K562 (cell line): ENCODE results near the gene GPR108. TPM values are rescaled to one million over a fixed set of nuclear protein-coding genes. Genes with fewer than 3 reads are reported as not detected.

Experiments used
- CHD1 ChIP-seq: fragments of 200-600 bp; sonication (generic); IDR thresholded peaks from one replicate; pipeline ENCODE4 v1.6.1; 2012; ENCODE audit warnings: mild to moderate bottlenecking, moderate library complexity, low read length, inconsistent platforms
- CTBP1 ChIP-seq: fragments of 450-650 bp; IDR thresholded peaks from 2 replicates; pipeline ENCODE4 v1.6.1; 2016; ENCODE audit warnings: borderline replicate concordance
- DNMT1 ChIP-seq: fragments of 450-650 bp; IDR thresholded peaks from 2 replicates; pipeline ENCODE4 v1.6.1; 2016; ENCODE audit warnings: antibody characterized with exemption, mild to moderate bottlenecking
- GTF2F1 ChIP-seq: IDR thresholded peaks from 2 replicates; pipeline ENCODE4 v1.6.1; 2011; ENCODE audit warnings: low read depth, low read length, improper control_type of control experiment
- HMG20A ChIP-seq: fragments of 450-650 bp; formaldehyde crosslinking; conservative IDR thresholded peaks from 2 replicates; pipeline ENCODE4 v1.4.0; 2020; ENCODE audit warnings: mild to moderate bottlenecking, mixed read lengths
- HNRNPK ChIP-seq: fragments of 200-400 bp; formaldehyde crosslinking; IDR thresholded peaks from one replicate; pipeline ENCODE4 v1.6.1; 2018; ENCODE audit warnings: mild to moderate bottlenecking, low read depth, low read length; ENCODE audit not compliant: poor library complexity, severe bottlenecking
- MAFG ChIP-seq: fragments of 450-650 bp; conservative IDR thresholded peaks from 2 replicates; pipeline ENCODE4 v1.6.1; 2016; ENCODE audit warnings: missing genetic modification characterization, missing compliant biosample characterization
- MAX ChIP-seq: sonication (generic); formaldehyde crosslinking; IDR thresholded peaks from 2 replicates; pipeline ENCODE4 v1.9.0; 2022; ENCODE audit warnings: mild to moderate bottlenecking, missing genetic modification reagents
- NCOR1 ChIP-seq: fragments of 450-650 bp; IDR thresholded peaks from 2 replicates; pipeline ENCODE4 v1.6.1; 2016; ENCODE audit warnings: mild to moderate bottlenecking, moderate library complexity
- PHF21A ChIP-seq: fragments of 450-650 bp; IDR thresholded peaks from 2 replicates; pipeline ENCODE4 v1.6.1; 2017; ENCODE audit warnings: low read depth, borderline replicate concordance
- PRDM10 ChIP-seq: fragments of 450-650 bp; IDR thresholded peaks from 2 replicates; pipeline ENCODE4 v1.6.1; 2018; ENCODE audit not compliant: partially characterized antibody
- RCOR1 ChIP-seq, 2 experiments: IDR thresholded peaks; 2 replicates each; pipeline ENCODE4 v1.6.1; 2012; ENCODE audit warnings: low read depth in 2 of 2, low read length in 2 of 2, borderline replicate concordance in 1 of 2, improper control_type of control experiment in 1 of 2
- TOE1 ChIP-seq, 2 experiments: fragments of 450-650 bp in 1 of 2; sonication (generic) in 1 of 2; formaldehyde crosslinking in 1 of 2; IDR thresholded peaks; 2 replicates each; pipeline versions ENCODE4 v1.7.1 to v1.8.0; 2016 to 2022; ENCODE audit warnings: borderline replicate concordance in 2 of 2, mild to moderate bottlenecking in 2 of 2, antibody characterized with exemption in 1 of 2, inconsistent platforms in 1 of 2, low read depth in 1 of 2, missing genetic modification reagents in 1 of 2, moderate library complexity in 1 of 2
- ZBTB49 ChIP-seq: sonication (generic); formaldehyde crosslinking; IDR thresholded peaks from 2 replicates; pipeline ENCODE4 v1.8.0; 2022; ENCODE audit warnings: missing genetic modification reagents, mild to moderate bottlenecking, borderline replicate concordance
- ZNF174 ChIP-seq: fragments of 250-450 bp; sonication (Bioruptor Pico); IDR thresholded peaks from 2 replicates; pipeline ENCODE4 v1.4.0; 2020; ENCODE audit warnings: mild to moderate bottlenecking
- ZNF3 ChIP-seq: fragments of 250-450 bp; sonication (Bioruptor Pico); IDR thresholded peaks from 2 replicates; pipeline ENCODE4 v1.5.0; 2021; ENCODE audit warnings: mild to moderate bottlenecking, moderate library complexity
- ZNF75A ChIP-seq: fragments of 450-650 bp; formaldehyde crosslinking; IDR thresholded peaks from 2 replicates; pipeline ENCODE4 v1.4.0; 2020; ENCODE audit warnings: mild to moderate bottlenecking
- polyA plus RNA-seq, 8 experiments: library from polyadenylated mRNA; depleted of rRNA in 4 of 8; stranded (reverse) in 5 of 8; unstranded in 3 of 8; fragments of >200 nt; fragmentation: Nextera tagmentation in 2 of 8; fragmentation: Illumina TruSeq in 1 of 8; extraction: Ambion mirVana in 2 of 8; extraction: Trizol in 1 of 8; gene quantifications; 2 replicates each; pipeline versions ENCODE4 v1.2.1 to v1.2.3, GENCODE V29; 2011 to 2014; ENCODE audit warnings: inconsistent platforms in 1 of 8, missing spikeins in 1 of 8
- total RNA-seq, 7 experiments: library from RNA; depleted of rRNA in 6 of 7; stranded (reverse); fragments of >200 nt in 6 of 7; fragmentation: Illumina TruSeq in 2 of 7; extraction: Trizol in 2 of 7; gene quantifications; 2 replicates each; pipeline versions ENCODE4 v1.2.1 to v1.2.3, GENCODE V29; 2011 to 2021; ENCODE audit warnings: low replicate concordance in 1 of 7

Gene GPR108
- total and polyA plus RNA-seq, 9 of the 15 experiments (the other 6 are each of a cell fraction or from before 2014, with no cell fraction given), result 2.4 to 33.2 (median 24.4) TPM

- no peak for TF ChIP-seq TOE1 (IDR thresholded peaks at IDR 0.05; ENCODE audit: borderline replicate concordance)
- no peak for TF ChIP-seq TOE1 (CRISPR knock-in tag; IDR thresholded peaks at IDR 0.05; ENCODE audit: borderline replicate concordance, low read depth)
- TF ChIP-seq ZNF3 (CRISPR knock-in tag), result no peak
- TF ChIP-seq PHF21A, result no peak
- peak in 1 of 2 experiments; percentile 76; a peak in 3 of 4 replicates for TF ChIP-seq RCOR1 (IDR thresholded peaks at IDR 0.05; ENCODE audit: borderline replicate concordance in 1 of 2, low read depth in 2 of 2, low read length in 2 of 2)
- no peak for TF ChIP-seq HNRNPK
- TF ChIP-seq ZBTB49 (CRISPR knock-in tag), result no peak
- TF ChIP-seq HMG20A (CRISPR knock-in tag), result no peak
- peak; percentile 73; the same call in 1 of the 2 replicates for TF ChIP-seq CTBP1
- TF ChIP-seq NCOR1, result peak; percentile 96
- no peak for TF ChIP-seq PRDM10
- no peak for TF ChIP-seq DNMT1
- TF ChIP-seq MAFG (tag), result peak; percentile 63
- TF ChIP-seq MAX (CRISPR knock-in tag), result no peak
- TF ChIP-seq ZNF174 (CRISPR knock-in tag), result no peak
- no peak for TF ChIP-seq ZNF75A (CRISPR knock-in tag)
- TF ChIP-seq GTF2F1, result no peak
- TF ChIP-seq CHD1, result no peak
- TF ChIP-seq, all 486 proteins: peak for 73
Measured at GRCh38 chr19:6682607-6683128, 54.7 kb downstream of the GPR108 start (continued).
